Measurements from ENCODE around the gene VCL. TPM values are rescaled to one million over a fixed set of nuclear protein-coding genes. Genes with fewer than 3 reads are reported as not detected.

VCL gene
- total and polyA plus RNA-seq, 9 of the 15 experiments (the other 6 are each of a cell fraction or from before 2014, with no cell fraction given), result 29.8 to 186 (median 76.4) TPM

DNA sequence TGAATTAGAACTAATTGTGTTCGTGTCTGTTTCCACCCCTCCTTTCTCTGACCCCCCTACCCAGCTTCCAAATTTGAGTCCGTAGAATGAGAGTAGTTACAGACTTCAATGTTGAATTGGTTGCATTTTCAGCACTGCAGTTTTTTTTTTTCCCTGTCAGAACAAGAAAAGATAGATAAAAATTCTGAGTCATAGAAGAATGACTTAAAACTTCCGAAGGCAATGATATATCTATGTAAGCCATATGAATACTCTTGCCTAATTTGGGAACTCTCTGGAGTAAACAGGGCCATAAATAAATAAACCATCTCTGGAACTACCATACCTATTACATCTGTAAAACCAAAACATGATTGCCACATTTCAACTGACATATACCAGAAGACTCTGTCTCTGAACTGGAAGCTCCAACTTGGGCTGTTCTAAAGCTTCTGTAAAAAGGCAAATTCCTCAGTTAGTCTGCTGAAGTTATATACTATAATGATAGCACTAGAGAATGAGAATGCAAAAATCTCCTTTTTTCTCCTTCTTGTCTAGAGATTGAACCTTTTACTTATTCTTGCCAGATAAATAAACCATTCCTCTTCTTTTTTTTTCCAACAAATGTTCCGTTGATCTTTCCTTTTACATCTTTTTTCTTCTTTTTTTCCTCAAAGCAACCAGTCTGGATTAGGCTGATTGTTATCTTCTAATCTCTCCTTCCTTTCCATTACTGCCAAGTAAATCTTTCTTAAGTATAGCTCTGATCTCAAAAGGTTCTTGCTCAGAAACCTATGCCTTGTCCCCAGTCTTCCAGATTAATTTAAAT lies 23.5 kb downstream of the VCL start (continued):
- TF ChIP-seq NBN (IDR thresholded peaks at IDR 0.05; ENCODE audit: low read depth) (peak; percentile 41; the same call in 1 of the 2 replicates), PHF21A (IDR thresholded peaks at IDR 0.05; ENCODE audit: borderline replicate concordance, low read depth) (no peak), BDP1 (IDR thresholded peaks at IDR 0.05; ENCODE audit: insufficient read depth, insufficient read length) (no peak), HDAC8 (tag; IDR thresholded peaks at IDR 0.05) (no peak), SOX6 (IDR thresholded peaks at IDR 0.05) (peak; percentile 85), RNF2 (IDR thresholded peaks at IDR 0.05) (peak; percentile 72; the same call in 1 of the 2 replicates), ZNF12 (CRISPR knock-in tag; IDR thresholded peaks at IDR 0.05) (no peak), ZBTB40 (IDR thresholded peaks at IDR 0.05) (peak; percentile 49; the same call in 1 of the 2 replicates), ZBTB40 (CRISPR knock-in tag; IDR thresholded peaks at IDR 0.05) (no peak), MEF2D (tag; conservative IDR thresholded peaks at IDR 0.05; ENCODE audit: low read depth) (peak; percentile 95), NUFIP1 (IDR thresholded peaks at IDR 0.05; ENCODE audit: partially characterized antibody) (no peak)
- TF ChIP-seq, protein P1, sequence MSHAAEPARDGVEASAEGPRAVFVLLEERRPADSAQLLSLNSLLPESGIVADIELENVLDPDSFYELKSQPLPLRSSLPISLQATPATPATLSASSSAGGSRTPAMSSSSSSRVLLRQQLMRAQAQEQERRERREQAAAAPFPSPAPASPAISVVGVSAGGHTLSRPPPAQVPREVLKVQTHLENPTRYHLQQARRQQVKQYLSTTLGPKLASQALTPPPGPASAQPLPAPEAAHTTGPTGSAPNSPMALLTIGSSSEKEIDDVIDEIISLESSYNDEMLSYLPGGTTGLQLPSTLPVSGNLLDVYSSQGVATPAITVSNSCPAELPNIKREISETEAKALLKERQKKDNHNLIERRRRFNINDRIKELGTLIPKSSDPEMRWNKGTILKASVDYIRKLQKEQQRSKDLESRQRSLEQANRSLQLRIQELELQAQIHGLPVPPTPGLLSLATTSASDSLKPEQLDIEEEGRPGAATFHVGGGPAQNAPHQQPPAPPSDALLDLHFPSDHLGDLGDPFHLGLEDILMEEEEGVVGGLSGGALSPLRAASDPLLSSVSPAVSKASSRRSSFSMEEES (CRISPR knock-in tag; IDR thresholded peaks at IDR 0.05), result no peak
- TF ChIP-seq, protein P2, sequence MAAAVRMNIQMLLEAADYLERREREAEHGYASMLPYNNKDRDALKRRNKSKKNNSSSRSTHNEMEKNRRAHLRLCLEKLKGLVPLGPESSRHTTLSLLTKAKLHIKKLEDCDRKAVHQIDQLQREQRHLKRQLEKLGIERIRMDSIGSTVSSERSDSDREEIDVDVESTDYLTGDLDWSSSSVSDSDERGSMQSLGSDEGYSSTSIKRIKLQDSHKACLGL (CRISPR knock-in tag; IDR thresholded peaks at IDR 0.05; ENCODE audit: borderline replicate concordance, poor library complexity, severe bottlenecking), result no peak
- TF ChIP-seq, protein P3, sequence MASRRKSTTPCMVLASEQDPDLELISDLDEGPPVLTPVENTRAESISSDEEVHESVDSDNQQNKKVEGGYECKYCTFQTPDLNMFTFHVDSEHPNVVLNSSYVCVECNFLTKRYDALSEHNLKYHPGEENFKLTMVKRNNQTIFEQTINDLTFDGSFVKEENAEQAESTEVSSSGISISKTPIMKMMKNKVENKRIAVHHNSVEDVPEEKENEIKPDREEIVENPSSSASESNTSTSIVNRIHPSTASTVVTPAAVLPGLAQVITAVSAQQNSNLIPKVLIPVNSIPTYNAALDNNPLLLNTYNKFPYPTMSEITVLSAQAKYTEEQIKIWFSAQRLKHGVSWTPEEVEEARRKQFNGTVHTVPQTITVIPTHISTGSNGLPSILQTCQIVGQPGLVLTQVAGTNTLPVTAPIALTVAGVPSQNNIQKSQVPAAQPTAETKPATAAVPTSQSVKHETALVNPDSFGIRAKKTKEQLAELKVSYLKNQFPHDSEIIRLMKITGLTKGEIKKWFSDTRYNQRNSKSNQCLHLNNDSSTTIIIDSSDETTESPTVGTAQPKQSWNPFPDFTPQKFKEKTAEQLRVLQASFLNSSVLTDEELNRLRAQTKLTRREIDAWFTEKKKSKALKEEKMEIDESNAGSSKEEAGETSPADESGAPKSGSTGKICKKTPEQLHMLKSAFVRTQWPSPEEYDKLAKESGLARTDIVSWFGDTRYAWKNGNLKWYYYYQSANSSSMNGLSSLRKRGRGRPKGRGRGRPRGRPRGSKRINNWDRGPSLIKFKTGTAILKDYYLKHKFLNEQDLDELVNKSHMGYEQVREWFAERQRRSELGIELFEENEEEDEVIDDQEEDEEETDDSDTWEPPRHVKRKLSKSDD (conservative IDR thresholded peaks at IDR 0.05; ENCODE audit: low read length), result no peak

Data from K562 (cell line).